HG02981 (cell line): ENCODE results near the gene CLSTN2.

Experiments
- ATAC-seq: cut with Tn5 transposase; IDR thresholded peaks from one replicate; pipeline ENCODE4 v1.9.1; 2021; ENCODE audit warnings: mild to moderate bottlenecking, moderate library complexity; ENCODE audit not compliant: unreplicated experiment

Gene CLSTN2

GRCh38 chr3:140363801-140364200 lies 428.8 kb downstream of the CLSTN2 start:
- ATAC-seq = no peak

DNA sequence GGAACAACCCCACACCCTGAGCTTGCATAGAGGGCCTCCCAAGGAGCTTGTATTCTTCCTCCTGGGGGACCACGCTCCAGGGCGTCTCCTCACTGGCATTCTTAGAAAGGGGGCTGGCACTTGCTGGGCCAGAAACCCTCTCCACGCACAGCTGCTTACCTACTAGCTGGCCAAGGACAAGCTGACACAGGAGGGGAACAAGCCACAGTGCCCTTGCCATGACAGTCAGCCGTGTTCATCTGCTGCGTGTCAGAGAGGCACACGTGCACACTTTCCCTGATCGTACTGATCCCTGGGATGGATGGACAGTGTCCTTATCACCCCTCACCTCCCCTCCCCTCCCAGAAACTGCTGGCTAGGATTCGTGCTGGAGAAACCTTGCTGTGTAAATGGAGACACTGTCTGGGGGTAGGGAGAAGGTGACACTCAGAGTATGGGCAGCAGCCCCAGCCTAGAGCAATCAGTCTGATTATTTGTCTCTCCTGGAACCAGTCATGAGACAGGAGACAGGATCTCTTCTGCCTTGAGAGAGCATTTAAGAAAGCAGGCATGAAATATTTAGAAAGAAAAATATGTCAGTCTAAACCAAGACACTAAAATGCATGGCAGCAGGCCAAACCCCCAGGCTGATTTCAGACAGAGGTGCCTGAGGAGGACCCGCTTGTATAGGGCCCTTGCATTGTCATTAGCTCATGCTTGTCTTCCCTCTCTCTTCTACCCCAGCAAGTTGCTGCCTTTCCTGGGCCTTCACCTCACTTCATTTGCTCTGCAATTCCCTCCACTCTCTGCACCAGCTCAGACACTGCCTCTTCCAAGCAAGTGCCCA lies 431.1 kb downstream of the CLSTN2 start:
- no peak for ATAC-seq

- no peak for ATAC-seq
These were observed 433.3 kb downstream of the CLSTN2 start for GRCh38 chr3:140368223-140368811.

GRCh38 chr3:140370686-140371085 lies 435.7 kb downstream of the CLSTN2 start:
- no peak for ATAC-seq

GRCh38 chr3:140373234-140373633 lies 438.2 kb downstream of the CLSTN2 start:
- no peak for ATAC-seq

GRCh38 chr3:140375002-140375401 lies 440.0 kb downstream of the CLSTN2 start:
- no peak for ATAC-seq

DNA sequence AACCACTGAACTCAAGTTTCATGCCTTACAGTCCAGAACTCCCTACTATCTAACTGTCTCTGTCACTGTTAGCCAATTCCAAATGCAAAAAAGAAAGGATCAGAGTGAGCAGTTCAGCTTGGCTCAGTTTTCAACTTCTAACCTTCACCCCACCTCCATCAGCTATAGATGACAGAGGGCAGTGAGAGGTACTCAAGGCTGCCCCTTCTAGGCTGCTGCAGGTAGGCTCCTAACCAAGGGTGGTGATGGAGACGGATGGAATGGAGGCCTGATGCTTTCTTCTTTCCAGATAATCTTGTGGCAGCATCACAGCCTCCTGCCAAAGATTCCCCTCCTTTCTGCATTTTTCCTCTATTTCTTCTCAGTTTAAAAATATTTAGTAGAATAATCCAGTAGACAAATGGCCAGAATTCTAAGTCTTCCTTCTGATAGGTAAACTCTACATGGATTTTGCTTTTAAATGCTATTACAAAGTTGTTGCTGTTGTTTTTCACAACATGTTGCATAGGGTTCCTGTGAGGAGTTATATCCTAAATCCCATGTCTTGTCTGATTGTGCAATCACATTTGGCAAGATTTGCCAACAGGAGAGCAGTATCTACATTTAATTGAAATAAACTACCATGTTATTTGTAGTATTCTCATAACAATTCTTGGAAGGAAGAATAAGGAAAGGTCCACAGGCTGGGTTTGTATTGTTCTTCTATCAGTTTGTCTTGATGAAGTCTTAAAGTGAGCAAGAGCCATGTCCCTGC lies 441.3 kb downstream of the CLSTN2 start:
- no peak for ATAC-seq

DNA sequence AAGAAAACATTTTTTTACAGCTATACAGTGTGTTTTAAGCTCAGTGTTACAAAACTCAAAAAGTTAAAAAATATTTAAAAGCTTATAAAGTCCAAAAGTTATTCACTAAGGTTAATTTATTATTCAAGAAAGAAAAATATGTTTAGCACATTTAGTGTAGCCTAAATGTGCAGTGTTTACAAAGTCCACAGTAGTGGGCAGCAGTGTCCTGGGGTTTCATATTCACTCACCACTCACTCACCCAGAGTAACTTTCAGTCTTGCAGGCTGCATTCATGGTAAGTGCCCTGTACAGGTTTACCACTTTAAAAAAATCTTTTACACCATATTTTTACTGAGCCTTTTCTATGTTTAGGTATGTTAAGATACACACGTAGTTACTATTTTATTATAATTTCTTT lies 442.7 kb downstream of the CLSTN2 start:
- no peak for ATAC-seq

DNA sequence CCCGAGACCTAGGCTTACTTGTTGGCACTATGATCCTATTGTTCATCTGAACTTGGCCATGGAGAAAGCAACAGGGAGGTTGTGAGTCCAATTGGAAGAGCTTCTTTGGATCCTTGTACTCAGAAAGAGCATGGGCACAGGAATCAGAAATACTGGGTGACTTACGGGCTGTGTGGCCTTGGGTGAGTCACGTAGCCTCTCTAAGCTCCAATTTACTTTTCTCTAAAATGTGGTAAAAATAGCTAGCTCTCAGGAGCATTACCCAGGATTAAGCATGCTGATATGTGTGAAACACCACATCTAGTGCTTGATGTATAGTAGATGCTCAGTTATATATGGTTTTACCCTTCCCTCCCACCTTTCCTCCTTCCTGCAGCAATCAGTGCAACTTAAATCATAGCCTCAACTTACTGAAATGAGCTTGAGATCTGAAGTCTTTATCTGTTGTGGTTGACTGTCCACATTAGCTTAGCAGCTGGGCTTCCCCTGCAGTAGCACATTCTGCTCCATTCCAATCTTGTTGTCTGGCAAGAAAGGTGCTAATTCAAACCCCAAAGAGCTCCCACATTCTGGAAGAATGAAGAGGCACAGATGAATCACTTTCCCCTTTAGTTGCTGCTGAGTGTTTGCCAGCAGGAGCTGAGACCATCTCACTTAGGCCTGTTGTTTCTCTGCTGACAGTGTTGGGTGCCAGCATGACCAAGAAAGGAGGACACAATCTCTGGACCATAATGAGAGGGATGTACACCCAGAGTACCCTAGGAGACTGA lies 443.8 kb downstream of the CLSTN2 start:
- no peak for ATAC-seq

GRCh38 chr3:140384028-140384771 lies 449.2 kb downstream of the CLSTN2 start:
- no peak for ATAC-seq

DNA sequence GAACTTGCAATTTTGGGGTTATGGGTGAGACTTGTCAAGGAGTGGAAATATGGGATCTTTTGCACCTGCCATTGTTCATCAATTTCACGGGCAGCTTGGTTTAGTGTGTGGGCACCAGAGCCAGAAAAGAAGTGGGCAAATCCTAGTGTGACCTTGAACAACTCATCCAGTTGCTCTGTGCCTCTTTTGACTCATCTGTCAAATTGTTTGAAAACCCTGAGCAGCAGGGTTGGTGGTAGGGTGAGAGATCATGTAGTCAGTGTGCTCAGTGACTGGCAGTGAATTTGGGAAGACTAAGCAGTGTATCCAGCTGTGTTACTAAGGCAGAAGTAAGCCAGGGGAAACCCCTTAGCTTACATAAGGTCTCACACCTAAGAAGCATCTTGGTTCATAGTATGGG lies 449.9 kb downstream of the CLSTN2 start:
- ATAC-seq = no peak

DNA sequence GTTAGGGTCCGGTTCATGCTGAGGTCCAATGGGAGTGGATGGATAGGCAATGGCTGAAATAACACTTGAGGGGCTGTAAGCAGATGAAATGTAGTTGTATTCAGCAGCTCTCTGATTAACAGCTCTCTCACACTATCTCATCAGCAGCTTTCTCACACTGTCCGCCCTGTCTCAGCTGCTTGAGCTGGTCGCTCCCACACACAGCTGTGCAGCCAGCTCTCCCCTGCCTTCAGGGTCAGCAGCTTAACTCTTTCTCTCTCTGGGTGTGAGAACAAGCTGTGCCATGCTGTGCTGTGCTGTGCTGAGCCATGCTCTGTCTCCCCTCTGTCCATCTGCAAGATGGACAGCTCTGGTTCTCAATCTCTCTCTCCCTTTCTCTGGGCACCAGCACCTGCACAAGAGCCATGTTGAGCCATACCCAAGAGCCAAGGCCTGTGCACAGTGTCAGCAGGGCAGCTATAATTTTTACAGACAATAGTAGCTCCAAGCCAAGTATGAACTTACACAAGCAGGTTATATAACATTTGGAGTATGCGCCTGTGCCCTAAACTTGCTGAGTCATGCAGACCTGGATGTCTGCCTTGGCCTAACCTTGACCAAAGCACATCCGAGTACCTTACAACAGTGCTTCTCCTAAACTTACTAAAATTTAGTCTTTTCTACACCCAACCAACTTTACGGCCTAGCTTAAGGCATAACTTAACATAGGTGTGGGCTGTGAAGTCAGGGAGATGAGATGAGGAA lies 451.5 kb downstream of the CLSTN2 start:
- no peak for ATAC-seq

DNA sequence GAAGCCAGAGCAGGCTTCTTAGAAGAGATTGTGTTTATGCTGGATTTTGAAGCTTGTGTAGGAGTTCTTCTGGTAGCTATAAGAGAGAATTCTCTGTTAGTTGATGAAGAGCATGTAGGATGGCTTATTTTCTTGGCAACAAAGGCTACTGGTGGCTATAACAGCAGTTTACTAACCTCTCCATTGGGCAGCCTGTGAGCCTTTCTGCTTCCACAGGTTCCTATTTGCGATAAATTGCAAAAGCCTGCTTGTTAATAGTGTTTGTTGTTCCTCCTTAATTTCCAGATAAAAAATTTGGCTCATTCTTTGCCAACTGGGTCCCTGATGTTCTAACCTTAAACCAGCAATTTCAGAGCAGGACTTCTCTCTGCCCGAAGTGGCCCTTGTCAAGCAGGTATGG lies 452.3 kb downstream of the CLSTN2 start:
- ATAC-seq = no peak

- ATAC-seq = no peak
These were observed 453.4 kb downstream of the CLSTN2 start for GRCh38 chr3:140388202-140388922.

DNA sequence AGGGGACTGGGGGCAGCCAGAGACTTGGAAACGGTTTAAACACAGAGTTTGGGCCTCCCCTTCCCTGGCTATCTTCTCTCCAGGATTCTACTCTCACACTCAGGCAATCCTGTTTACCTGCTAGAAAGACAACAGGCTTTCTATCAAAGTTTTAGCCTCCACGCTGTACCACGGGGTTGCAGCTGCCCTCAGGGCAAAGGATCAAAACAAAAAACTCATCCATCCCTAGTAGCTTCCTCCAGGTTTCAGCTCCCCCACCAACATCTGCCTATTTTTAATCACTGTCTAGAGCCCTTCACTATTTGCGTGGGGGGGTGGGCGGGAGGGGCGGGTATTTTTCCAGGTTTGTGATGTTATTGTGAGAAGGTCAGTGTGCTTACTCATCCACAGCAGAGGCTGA lies 456.1 kb downstream of the CLSTN2 start:
- ATAC-seq = no peak

DNA sequence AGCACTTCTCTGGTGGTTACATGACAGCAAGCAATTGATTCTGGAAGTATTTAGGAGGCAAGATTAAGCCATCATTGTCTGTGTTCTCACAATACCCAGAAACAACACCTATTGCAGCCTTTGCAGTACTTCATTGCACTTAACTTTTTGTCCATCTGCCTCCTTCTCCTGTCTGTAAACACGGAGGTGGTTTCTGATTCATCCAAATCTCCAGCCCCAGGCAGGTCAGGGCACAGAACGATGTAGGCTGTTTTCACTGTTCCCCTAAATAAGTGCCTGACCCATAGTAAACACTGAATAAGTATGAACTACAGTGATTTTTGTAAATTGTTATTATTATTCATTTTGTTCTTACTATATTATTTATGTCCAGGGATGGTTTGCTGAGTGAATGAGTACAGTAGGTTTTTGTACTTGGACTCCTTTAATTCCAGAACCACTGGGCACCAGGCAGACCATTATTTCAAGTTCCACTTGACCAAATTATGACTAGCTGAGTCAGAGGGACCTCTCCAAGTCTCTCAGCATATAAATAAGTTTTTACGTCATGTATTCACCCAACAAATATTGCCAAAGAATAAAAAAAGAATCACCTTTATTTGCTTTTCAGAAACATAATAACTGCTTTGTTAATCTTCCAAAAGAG lies 459.6 kb downstream of the CLSTN2 start:
- ATAC-seq = no peak

DNA sequence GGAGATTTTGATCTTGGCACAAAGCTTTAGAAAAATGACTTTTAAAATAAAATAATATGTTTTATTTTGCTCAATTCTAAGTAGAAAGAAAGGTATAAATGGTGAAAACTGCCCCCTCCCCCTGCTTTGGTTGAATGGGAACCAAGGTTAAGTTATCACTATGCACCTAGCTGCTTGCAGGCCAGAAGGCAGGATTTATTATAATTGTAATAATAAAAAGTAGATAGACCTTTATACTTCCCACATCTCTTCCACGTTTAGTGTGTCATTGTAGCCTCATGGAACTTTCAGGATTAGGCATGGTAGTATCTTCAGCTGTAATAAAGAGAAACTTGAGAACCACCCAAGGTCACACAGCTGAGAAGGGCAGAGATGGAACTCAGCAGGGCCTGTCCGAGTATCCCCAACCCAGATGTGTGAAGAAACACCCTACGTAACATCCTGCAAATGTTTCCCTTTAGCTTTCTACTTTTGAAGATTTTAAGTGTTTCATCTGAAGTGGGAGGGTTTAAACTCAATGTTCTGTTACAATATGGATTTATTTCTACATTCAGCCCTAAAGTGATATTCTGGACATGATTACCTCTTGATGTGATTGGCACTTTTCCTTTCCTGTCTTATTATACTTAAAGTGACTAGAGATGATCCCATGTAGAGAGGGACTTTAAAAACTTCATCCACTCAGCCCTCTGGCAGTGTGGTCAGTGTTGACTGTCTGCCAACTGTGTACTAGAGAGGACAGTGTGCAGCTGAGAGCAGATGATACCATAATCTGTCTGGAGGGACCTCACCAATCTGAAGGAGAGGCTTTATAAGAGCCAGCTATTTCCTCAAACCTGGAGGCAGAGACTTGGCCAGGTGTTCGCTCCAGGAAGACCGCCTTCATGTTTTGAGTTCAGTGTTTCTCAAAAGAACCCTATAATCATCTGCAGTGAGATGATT lies 460.4 kb downstream of the CLSTN2 start:
- ATAC-seq = no peak

- no peak for ATAC-seq
These were observed 461.1 kb downstream of the CLSTN2 start for GRCh38 chr3:140396110-140396509.
